GM19025 (cell line): ENCODE data around the gene GBA3.

Experiments used
- ATAC-seq: cut with Tn5 transposase; IDR thresholded peaks from one replicate; pipeline ENCODE4 v1.9.1; 2021; ENCODE audit warnings: mild to moderate bottlenecking, low read depth, moderate library complexity; ENCODE audit not compliant: unreplicated experiment

Gene GBA3

DNA sequence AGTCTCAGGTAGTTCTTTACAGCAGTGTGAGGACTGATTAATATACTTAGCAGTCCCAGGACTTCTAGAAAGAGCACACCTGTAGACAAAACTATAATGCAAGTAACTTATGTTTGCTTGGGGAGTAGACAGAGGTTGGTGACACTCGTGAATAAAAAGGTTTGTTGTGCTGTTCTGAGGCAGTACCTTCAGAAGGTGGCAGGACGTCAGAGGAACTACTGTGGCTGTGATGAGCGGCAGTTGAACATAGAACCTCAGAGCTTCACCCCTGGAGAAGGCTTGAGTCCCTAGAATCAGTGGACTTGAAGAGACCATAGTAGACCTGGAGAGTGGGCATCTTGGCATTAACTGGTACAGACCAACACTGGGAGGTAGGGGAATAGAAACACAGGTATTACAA is 3.3 kb upstream of the GBA3 start:
- no peak for ATAC-seq

DNA sequence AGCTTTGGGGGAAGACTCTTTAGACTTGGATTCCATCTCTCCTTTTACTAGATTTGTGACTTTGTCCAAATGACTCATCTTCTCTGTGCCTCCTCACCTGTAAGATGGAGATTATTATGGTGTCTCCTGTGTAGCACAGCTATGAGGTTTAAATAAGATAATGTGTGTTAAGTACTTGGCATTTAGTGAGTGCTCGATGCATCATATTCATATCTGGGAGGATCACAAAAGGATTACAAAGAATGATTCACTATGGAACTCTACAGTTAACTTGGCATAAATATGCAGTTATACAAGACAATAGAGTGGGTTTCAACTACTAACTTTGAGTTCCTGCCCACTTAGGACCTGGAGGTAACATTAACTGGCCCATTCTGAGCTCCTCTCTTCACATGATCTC is 2.3 kb downstream of the GBA3 start:
- ATAC-seq = no peak

- no peak for ATAC-seq
Observed at GRCh38 chr4:22695917-22696316, 3.2 kb downstream of the GBA3 start.

- no peak for ATAC-seq
Observed at GRCh38 chr4:22703912-22704311, 11.2 kb downstream of the GBA3 start.

GRCh38 chr4:22707390-22707789 is 14.7 kb downstream of the GBA3 start:
- no peak for ATAC-seq

- no peak for ATAC-seq
Observed at GRCh38 chr4:22708961-22709360, 16.2 kb downstream of the GBA3 start.

DNA sequence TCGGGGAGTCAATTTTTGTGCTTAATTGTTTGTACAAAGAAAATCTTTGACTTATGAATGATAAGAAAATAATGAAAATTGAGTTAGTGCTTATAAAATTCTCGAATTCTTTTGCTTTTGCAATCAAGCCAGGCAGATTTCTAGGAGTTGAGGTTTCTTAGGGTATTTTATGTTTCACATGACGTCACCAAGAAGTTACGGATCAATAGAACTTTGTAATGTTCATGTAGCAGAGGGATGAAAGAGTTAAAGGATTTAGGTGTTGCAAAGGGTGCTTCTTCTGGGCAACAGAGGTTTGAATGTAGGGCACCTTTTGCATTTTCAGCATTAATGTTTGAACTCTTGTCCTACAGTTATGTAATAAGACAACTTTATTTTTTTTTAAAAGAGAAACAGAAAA is 19.4 kb downstream of the GBA3 start:
- no peak for ATAC-seq

- no peak for ATAC-seq
Observed at GRCh38 chr4:22712529-22712928, 19.8 kb downstream of the GBA3 start.

- ATAC-seq = no peak
Observed at GRCh38 chr4:22713841-22714240, 21.1 kb downstream of the GBA3 start.

GRCh38 chr4:22719218-22719617 is 26.5 kb downstream of the GBA3 start:
- no peak for ATAC-seq

DNA sequence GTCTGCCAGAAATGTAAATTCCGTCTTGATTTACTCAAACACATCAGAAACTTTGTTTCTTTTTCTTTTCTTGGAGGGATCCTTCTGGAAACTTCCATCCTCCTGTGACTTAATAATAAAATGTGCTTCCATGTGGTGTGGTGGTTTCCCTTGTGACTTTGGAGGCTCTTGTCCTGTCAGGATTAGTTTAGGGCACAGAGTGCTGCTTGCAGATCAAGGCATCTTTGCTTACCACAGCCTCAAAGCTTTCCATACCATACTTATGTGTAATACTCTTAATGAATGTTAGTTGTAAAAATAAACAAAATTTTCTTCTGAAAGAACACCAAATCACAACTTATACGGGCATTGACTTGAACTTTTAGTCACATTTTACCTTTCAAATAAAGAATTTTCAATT is 27.4 kb downstream of the GBA3 start:
- no peak for ATAC-seq

DNA sequence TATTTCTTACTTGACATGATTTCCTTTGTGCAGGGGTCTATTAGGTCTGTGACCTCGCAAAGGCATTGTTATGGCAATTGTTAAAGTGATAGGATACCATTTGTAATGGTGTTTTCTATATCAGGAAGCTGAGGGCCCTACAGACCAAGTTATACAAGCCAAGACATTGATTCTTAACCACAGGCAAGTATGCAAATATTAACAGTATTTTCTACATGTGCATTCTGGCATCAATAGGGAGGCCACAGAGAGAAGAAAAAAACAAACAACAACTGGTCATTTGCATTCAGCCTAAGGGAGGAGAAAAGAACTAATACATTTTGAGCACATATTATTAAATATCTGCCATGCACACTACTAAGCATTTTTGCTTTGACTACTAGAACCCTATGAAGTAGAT is 28.5 kb downstream of the GBA3 start:
- no peak for ATAC-seq

- no peak for ATAC-seq
Observed at GRCh38 chr4:22730021-22730420, 37.3 kb downstream of the GBA3 start.

- ATAC-seq = no peak
Observed at GRCh38 chr4:22733816-22734215, 41.1 kb downstream of the GBA3 start.

- ATAC-seq = no peak
Observed at GRCh38 chr4:22736912-22737311, 44.2 kb downstream of the GBA3 start.

DNA sequence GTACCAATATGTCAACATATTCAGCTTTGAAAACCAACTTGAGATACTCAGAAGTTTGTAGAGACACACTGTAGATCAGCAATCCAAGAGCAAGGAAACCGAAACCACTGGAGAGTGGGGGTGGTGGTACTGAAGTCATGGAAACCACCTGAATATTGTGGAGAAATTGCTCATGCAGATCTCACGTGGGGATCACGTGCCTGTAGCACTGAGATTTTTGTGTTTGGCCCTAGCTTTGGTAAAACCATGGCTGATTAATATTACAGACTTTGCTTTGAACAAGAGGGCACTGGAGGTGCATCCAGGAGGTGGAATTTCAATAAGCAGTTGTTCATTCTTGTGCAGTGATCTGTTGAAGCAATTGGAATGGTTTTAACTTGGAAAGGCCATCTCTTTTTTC is 47.2 kb downstream of the GBA3 start:
- ATAC-seq = no peak

GRCh38 chr4:22741744-22742143 is 49.0 kb downstream of the GBA3 start:
- no peak for ATAC-seq

- ATAC-seq = no peak
Observed at GRCh38 chr4:22743290-22743689, 50.6 kb downstream of the GBA3 start.

DNA sequence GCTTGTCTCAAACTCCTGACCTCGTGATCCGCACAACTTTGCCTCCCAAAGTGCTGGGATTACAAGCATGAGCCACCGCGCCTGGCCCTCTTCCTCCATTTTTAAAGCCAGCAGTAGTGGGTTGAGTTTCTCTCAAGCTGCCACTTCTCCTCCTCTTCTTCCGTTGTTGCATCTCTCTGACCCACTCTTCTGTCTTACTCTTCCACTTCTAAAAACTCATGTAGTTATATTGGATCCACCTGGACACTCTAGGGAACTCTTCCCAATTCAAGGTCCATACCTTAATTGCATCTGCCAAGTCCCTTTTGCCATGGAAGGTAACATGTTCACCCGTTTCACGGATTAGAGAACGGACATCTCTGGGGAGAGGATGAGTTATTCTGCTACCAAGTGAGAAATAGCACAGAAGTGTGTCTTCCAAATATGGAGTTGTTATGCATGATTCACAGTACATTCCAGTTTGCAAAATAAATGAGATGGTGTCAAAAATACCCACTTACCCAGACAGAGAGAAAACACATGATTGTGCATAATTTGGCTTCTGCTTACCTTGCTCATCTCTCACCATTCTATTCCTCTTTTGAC is 51.8 kb downstream of the GBA3 start:
- no peak for ATAC-seq

DNA sequence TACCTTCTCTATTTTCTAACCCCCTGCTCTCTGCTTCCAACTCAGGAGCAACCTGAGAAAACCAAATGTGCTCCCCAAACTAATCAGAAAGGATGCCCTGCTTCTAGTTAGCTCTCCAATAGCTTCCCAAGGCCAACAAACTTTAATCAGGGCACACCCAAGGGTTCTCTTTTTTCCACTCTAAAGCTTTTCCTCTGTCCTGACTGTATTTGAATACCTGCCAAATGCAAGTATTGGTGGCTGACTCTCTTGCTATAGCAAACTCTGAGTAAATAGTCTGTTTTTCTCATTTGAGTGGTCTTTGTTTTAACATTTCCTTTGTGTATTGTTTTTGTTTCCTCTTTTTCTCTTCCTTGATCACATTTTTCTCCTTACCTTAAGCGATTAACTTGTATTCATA is 52.5 kb downstream of the GBA3 start:
- ATAC-seq = no peak

- no peak for ATAC-seq
Observed at GRCh38 chr4:22754116-22754515, 61.4 kb downstream of the GBA3 start.

- no peak for ATAC-seq
Observed at GRCh38 chr4:22762548-22762947, 69.8 kb downstream of the GBA3 start.

DNA sequence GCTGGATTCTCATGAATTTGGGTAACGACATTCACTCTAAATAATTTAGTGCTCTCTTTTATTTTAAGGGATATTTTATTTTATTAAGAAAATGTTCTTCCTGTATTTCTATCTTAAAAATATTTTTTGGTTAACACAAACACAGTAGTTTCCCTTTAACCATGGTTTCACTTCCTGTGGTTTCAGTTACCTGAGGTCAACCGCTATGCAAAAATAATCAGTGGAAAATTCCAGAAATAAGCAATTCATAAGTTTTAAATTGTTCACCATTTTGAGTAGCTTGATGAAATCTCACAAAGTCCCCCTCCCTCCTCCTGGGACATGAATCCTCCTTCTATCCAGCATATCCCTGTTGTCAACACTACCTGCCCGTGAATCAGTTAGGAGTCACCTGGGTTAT is 71.4 kb downstream of the GBA3 start:
- ATAC-seq = no peak
